GM19452 (cell line): ENCODE results near the gene ADARB2.

Source experiments
- ATAC-seq: cut with Tn5 transposase; IDR thresholded peaks from one replicate; pipeline ENCODE4 v1.9.1; 2021; ENCODE audit not compliant: unreplicated experiment

ADARB2 gene

DNA sequence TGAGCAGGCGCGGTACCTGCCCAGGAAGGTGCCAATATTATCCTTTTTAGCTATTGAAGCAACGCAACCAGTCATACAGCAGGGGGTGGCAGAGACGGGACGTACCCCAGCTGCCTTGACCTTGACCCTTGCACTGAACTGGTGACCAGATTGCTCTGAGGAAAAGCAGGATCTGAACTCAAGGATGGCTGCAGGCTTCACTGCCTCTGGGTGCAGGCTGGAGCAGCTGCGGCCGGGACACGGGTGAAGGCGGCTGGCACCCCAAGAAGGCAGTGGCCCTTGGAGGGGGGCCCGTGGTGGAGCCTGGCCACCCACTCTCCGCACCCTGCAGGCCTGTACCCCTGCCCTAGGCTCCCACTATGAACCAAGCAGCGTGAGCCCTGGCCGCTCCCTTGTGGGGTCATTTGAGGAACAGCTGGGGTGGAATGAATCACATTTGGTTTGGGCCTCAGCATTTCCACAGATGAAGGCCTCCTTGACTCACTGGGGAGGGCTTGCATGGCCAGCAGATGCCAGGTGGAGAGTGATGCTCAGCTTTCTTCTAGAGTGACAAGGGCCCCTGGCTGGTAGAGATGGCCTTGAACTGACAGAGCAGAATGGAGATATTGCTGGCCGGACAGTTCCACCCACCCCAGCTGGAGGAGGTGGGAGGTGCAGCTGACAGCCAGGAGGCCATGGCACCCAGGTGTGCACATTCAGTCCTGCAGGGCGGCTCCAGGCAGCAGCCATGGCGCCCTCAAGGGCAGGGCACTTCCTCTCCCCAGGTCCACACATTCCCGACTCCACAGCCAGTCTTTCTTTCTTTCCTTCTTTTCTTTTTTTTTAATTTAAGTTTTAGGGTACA is 462.4 kb downstream of the ADARB2 start:
- ATAC-seq: no peak

DNA sequence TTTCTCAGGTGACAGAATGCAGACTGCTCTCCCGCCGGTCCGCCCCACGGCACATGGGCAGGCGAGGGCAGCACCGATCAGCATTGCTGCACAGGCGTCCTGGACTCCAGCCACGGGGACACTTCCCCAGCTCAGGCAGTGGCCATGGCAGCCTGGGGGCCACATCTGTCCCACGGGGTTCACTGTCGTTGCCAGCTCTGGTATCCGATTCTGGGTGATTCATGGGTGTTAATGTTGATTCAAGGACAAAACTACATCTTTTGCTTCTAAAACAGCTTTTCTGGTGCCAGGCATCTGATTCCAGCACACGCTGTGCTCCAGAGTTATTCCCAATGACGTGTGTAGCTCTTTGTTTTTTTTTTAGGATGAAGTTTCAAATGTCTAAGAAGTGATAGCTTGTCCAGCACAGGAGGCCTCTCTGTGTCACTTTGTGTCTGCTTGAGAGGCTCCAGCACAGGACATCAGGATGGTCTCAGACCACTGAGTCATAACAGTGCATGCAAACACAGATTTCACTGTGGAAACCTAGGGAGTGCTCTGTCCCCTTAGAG is 463.1 kb downstream of the ADARB2 start:
- no peak for ATAC-seq

DNA sequence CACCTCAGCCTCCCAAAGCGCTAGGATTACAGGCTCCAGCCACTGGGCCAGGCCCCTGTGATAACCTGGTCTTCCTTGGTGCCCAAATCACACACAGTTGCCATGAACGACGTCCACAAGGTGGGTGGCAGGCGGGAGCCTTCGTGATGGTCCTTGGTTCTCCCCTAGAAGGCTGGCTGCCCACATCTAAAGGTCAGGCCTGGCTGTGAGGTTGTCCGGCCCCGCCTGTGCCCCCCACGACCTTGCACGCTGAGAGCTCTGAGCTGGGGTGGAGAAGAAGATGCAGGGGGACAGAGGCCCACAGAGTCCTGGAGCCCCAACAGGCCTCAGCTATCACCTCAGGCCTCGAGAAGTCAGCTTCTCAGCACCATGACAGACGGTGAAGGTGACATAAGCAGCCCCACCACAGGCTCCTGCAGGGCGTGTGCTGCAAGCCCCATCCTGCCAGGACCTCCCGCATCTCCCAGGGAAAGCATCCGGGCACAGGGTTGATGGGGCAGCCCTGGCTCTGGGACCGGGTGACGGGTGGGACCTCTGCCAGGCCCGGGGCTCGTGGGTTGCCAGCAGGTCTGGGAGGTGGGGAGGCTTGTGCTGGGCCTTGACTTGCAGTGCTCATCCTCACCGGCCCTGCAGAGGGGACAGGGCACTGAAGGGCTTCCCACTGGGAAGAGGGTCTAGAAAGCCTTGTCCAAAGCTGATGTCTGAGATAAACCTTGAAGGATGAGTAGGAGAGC is 463.8 kb downstream of the ADARB2 start:
- ATAC-seq: no peak

DNA sequence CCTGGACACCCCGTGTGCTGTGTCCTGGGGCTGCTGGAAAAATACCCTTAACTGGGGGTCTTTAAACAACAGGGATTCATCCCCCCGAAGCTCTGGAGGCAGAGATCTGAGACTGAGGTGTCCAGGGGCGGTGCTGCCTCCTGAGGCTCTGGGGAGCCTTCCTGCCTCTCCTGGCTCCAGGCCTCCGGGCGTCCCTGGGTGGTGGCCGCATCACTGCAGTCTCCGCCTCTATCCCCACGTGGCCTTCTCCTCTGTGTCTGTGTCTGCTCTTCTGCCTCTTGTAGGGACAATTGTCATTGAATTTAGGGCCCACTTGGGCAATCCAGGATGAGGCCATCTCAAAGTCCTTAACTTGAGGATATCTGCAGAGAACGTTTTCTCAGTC is 464.6 kb downstream of the ADARB2 start:
- ATAC-seq: no peak

DNA sequence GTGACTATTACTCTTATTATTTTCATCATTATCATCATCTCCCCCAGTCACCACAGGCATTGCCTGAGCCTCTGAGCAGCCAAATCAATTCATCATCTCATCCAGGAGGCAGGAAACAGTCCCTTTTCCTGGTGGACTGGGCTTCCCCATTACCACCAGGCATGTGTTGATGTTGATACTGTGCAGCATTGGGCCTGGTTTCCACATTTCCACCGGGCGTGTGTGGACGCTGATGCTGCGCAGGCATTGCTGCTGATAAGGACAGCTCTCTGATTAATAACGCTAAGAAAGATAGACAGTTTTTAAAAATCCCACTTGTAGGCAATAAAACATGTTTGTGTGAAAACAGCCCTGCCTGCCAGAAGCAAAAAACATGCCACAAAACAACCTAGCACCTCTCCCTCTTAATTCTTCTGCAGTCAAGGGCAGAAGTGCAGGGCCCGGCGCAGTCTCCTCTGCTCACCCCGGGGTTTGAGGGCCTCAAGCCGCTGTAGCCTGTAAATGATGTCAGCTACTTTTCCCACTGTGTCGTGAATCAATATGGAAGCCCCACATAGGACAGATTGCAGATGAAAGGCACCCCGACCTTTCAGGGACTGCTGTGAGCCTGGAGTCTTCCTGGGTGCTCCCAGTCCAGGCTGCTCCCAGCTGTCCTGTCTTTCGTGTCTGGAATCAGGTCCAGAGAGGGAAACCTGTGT is 465.1 kb downstream of the ADARB2 start:
- no peak for ATAC-seq

DNA sequence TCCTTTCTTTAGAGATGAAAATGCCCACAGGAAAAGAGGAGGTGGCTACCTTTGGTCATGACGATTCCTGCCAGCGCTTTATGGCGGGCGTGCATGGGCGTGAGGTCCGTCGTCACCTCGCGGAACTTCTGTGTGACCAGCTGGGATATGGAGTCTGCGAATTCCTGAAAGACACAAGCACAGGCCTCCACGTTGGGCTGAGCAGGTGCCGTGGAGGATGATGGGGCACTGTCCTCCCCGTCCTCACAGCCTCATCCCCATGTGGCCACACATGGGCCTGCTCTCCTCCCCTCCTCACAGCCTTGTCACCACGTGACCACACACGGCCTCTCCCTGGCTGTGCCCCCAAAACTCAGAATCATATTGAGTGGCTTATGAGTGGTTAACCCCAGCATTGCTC is 466.4 kb downstream of the ADARB2 start:
- no peak for ATAC-seq

DNA sequence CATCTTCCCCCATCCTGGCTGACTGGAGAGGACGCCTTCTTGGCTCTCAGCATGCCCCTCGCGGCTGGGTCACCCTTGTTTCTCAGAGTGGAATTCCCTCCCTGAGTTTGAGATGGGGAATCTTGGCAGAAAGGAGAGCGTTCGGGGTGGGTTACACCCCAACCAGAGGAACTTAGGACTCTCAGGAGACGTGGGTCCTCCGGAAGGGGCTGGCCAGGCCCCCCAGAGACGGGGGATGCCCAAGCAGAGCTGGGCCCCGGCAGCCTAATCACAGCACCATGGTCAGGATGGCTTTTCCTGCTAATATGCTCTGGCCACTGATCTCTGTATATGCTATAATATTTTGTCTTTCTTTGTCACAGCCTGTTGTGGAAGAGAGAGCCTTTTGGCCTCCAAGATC is 466.8 kb downstream of the ADARB2 start:
- no peak for ATAC-seq

DNA sequence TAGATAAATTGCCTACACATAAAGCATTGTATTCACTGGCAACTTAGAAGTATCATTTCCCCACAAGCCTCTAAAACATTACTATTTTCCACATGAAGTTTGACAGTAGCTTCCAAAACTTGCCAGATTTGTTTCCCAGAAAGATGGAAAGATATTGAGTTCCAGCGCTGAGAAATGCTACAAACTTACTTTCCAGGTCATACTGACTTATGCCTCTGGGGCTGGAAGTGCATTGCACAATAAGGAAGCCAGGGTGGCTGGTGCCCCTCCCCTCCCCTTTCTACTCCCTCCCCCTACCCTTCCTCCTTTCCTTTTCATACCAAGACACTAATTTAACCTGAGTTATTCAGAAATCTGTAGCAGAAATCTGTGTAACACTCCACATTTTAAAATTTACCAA is 468.5 kb downstream of the ADARB2 start:
- no peak for ATAC-seq

DNA sequence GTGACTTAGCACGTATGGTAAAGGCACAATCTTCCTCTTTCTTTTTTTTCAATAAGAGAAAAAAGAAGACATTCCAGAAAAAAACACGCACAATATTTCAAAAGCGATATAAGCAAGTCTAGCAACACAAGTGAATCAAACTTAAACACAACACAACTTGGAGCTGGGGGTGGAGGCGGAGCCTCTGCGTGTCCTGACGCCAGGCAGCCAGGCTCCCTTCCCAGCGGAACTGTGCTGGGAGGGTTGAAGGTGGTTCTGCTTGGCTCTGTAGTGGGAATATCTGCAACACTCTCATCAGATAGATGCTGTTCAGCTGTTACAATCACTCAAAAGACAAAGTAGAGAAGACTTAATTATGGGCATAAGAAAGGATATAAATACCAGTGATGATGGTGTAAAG is 469.8 kb downstream of the ADARB2 start:
- no peak for ATAC-seq

DNA sequence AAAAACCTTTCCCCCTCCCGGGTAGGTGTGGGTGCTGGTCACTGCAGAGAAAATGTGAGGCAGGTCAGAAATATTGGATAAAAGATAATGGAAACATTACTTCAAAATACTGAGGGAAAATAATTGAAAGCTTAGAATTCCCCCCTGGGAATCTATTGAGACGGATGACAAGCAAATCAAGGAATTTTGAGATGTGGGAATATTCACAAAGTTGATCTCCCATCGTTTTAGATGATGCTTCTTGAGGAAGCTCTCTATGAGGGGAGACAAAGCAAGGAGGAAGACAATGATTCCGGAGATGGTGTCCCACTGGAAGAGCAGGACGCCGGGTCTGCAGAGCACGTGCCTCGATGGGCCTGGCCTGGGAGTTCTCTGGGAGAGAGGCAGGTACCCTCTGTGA is 470.2 kb downstream of the ADARB2 start:
- no peak for ATAC-seq

DNA sequence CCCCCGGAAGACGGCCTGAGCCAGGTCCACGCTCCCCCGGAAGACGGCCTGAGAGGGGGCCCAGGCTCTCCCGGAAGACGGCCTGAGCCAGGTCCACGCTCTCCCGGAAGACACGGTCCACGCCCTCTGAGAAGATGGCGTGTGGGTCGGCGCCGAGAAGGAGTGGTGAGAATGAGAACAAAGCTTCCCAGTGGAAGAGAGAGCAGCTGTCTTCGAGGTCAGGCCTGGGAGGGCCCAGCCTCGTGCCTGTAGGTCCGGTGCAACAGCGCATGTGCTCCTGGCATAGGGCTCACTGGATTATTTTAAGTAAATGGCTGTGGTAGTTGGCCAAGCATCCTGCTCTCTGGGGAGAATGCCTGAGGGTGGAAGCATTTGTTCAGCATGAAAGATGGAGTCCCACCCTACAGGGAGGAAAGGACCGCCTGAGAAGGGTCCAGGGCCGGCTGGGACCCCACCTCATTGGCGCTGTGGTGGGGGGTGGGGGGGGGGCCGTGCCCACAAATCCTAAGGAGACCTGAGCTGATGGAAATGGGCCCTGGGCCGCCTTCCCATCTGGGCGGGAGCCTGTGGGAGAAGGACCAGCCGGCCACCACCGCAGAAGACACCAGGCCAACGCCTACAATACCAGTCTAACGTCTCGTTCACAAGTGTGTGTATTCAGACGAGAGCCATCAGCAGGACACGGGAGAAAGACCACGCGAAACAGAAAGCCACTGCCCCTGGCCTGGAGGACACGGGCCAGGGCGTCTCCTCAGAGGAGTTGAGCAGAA is 471.1 kb downstream of the ADARB2 start:
- no peak for ATAC-seq

DNA sequence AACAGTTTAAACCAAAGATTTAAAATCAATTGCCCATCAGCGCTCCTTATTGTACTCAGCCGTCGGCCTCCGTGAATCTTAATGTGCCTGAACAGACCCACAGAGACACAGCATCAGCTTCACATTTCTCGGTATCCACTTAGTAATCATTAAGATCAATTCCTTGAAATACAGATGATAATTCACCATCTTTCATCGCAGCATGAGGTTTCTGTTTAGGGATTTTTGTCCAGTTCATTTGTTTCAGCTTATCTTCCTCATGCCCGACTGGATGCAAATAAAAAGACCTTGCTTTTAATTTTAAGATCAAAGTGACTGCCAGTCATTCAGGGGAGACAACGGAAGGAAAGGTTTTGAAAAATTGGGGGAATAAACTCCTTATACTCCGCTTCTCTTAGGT is 473.3 kb downstream of the ADARB2 start:
- ATAC-seq: no peak

DNA sequence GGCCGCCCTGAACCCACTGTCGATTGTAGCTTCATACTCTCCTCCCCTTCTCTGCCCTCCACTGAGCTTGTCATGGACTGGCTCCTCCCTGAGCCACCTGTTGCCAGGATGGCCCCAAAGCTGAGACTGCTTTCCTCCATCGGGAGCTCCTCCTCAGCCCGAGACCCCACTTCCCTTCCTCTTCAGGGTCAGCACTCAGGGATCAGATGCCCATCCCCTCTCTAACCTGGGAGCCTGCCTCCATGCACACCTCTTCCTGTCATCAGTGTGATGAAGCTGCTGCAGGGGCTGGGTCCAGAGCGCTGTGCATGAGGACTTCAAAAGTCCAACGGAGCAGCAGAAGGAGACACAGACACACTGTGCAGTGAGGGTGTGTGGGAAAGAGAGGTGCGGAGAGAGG is 480.1 kb downstream of the ADARB2 start:
- ATAC-seq: no peak

DNA sequence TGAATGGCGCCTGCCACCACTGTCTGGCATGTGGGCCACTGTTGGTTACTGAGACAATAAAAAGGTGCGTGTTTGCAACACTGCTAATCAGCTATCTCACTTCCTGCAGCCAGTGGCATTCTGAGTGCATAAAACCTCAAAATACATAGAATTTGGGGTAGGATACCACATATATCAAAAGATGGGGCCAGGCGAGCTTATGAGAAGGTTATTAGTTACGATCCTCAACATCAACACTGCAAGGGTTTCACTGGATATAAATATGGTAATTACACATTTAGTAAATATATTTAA is 480.9 kb downstream of the ADARB2 start:
- ATAC-seq: no peak

DNA sequence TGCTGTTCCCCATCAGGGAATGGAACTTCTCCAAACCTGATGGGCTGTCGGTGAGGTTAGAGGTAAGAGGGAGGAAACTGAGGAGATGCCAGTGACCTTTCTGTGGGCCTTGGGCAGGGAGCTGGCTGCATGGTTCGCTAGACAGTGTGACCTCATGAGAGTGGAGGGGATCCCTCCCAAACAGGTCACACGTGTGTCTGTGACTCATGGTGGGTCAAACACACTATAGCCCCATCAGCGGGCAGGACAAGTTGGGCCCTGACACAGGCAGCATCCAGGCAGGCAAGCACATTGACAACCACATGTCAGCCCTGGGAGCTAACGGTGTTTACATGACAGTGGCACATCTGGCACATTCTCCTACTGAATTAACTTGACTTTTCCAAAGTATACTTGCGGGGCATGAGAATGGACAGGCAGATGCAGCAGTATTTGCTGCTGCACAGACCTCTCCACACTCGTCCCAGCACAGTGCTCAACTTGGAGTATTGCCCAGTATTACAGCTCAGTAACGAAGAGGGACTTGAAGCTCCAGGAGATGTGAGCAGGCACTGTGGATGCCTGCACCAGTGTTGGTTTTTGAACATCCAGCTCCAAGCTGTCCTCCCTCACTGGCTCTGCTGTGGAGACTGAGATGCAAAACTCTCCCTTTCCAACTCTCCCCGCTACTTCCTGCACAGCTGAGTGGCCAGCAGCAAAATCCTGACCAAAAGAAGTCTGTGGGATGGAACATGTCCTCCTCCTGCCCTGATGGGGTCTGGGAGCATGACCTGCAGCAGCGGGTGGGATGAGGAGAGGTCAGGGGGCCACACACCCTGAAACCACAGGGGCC is 481.5 kb downstream of the ADARB2 start:
- no peak for ATAC-seq

DNA sequence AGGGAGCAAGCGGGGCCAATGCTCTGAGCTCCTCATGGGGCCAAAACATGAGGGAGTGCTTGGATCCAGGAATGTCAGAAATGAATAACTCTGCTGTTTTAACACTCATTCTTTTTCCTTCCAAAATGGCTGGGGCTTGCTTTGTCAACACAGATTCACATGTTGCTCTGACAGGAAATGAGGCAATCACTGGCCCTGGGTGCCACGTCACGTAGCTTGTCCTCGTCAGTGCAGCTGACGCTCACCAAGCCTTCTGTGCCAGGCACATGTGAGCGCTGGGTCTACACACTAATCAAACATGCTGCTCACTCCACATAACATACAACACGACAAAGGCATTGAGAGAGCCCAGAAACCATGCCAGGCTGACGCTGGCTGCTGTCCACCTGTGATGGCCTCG is 482.2 kb downstream of the ADARB2 start:
- no peak for ATAC-seq

DNA sequence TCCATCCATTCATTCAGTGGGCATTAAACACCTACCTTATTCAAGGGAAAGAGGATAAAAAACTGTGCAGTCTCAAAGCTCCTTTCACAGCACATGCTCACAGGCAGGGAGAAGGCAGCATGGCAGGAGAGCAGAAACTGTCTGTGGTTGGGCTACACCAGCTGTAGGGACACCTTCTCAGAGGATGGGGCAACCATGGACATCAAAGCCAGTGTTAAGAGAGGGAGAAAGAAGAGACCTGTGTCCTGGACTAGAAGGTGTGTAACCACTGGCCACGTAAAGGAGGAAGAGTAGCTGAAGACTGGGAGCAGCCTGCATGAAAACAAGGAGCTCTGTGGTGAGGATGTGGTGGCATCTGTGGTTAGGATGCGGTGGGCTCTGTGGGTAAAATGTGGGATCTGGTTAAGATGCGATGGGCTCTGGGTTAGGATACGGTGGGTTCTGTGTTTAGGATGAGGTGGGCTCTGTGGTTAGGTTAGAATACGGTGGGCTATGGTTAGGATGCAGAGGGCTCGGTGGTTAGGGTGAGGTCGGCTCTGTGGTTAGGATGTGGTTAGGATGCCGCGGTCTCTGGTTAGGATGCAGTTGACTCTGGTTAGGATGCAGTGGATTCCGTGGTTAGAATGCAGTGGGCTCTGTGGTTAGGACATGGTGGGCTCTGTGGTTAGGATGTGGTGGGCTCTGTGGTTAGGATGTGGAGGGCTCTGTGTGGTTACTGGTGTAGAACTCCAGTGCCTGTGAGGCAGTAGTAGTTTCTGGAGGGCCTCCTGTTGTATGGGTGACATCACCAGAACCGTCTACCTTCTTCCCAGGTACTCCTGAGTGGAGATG is 483.6 kb downstream of the ADARB2 start:
- no peak for ATAC-seq

DNA sequence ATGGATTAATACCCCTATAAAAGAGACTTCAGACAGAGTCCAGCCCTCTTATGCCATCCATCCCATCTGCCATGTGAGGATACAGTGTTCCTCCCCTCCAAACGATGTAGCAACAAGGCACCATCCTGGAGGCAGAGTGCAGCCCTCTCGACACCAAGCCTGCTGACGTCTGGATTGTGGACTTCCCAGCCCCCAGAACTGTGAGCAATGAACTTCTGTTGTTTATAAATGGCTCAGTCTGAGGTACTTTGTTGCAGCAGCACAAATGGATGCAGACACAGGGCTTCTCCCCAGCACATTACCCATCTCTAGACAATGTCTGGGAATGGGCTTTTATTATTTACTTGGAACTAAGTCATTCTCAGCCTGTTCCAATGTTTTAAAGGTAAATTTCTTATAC is 485.6 kb downstream of the ADARB2 start:
- ATAC-seq: no peak

DNA sequence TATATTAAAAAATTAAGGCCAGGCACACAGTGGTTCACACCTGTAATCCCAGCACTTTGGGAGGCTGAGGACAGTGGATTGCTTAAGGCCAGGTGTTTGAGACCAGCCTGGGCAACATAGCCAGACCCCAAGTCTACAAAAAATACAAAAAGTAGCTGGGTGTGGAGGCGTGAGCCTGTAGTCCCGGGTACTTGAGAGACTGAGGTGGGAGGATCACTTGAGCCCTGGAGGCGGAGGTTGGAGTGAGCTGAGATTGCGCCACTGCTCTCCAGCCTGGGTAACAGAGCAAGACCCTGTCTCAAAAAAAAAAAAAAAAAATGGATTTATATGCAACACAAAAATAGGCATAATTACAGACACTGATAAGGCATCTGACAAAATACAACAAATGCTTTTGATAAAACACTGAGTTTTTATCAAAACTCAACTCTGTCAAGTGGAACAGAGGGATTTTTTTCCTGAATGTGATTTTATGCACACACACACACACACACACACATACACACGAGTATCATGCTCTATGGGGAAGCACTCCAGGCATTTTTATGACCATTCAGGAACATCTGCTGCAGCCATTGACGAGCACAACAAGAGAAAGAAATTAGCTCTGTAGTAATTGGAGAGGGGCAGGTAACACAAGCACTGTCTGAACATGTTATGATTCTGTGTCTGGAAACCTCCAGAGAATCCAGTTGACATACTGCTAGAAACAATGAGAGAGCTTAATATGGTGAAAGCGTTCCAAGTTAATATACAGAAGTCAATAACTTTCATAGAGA is 488.0 kb downstream of the ADARB2 start:
- no peak for ATAC-seq
